ENCODE measurements around the gene ATP5MG.
"Not testable (repeated sequence)": the region's sequence is repeated elsewhere in the genome, so short reads cannot be mapped to it uniquely, and the experiment has no call there.

The ATP5MG gene

GRCh38 chr11:118410055-118410745, 8.8 kb downstream of the ATP5MG start:
- DNase-seq: no peak

GRCh38 chr11:118411530-118411929, 10.1 kb downstream of the ATP5MG start:
- no peak for DNase-seq

- DNase-seq: no peak
Observed at GRCh38 chr11:118412921-118413320, 11.5 kb downstream of the ATP5MG start.

GRCh38 chr11:118415062-118415738, 13.8 kb downstream of the ATP5MG start:
- DNase-seq: peak; percentile 85

- peak; percentile 70 for DNase-seq
Observed at GRCh38 chr11:118415739-118416068, 14.3 kb downstream of the ATP5MG start.

- DNase-seq: not testable (repeated sequence)
Observed at GRCh38 chr11:118416900-118417299, 15.5 kb downstream of the ATP5MG start.

GRCh38 chr11:118417801-118418200, 16.4 kb downstream of the ATP5MG start:
- DNase-seq: no peak

- DNase-seq: no peak
Observed at GRCh38 chr11:118418766-118419165, 17.4 kb downstream of the ATP5MG start.

- DNase-seq: no peak
Observed at GRCh38 chr11:118427707-118428106, 26.3 kb downstream of the ATP5MG start.

GRCh38 chr11:118430956-118431355, 29.6 kb downstream of the ATP5MG start:
- DNase-seq: no peak

- DNase-seq: peak; percentile 6
Observed at GRCh38 chr11:118434123-118434552, 32.7 kb downstream of the ATP5MG start.

GRCh38 chr11:118434553-118435289, 33.3 kb downstream of the ATP5MG start:
- no peak for DNase-seq

GRCh38 chr11:118435290-118435892, 34.0 kb downstream of the ATP5MG start:
- peak; percentile 19 for DNase-seq

GRCh38 chr11:118435893-118436624, 34.7 kb downstream of the ATP5MG start, which contains the start of gene KMT2A:
TSS of gene KMT2A (plus strand) at chr11:118436492. CDS start at chr11:118436513, 21 bp downstream.
- DNase-seq: peak; percentile 93

- peak; percentile 23 for DNase-seq
Observed at GRCh38 chr11:118436639-118437207, 35.3 kb downstream of the ATP5MG start.

GRCh38 chr11:118437208-118438125, 36.1 kb downstream of the ATP5MG start:
- DNase-seq: peak; percentile 12

GRCh38 chr11:118438314-118438931, 37.0 kb downstream of the ATP5MG start:
- peak; percentile 71 for DNase-seq

- DNase-seq: no peak
Observed at GRCh38 chr11:118439646-118440045, 38.2 kb downstream of the ATP5MG start.

GRCh38 chr11:118441770-118442275, 40.4 kb downstream of the ATP5MG start:
- no peak for DNase-seq

GRCh38 chr11:118442301-118442700, 40.9 kb downstream of the ATP5MG start:
- DNase-seq: no peak

Measured in inflammatory macrophage treated with lipopolysaccharide for 4 hours (primary cell).